DMS79 treated with DMSO at 0.1 percent for 48 hours (cell line): ENCODE data around the gene MAN1A1.
"Not testable (repeated sequence)": the region's sequence is repeated elsewhere in the genome, so short reads cannot be mapped to it uniquely, and the experiment has no call there.

ENCODE experiments used
- DNase-seq: peaks from one replicate; lab custom pipeline; 2025; lab: John Stamatoyannopoulos, UW

MAN1A1 gene

DNA sequence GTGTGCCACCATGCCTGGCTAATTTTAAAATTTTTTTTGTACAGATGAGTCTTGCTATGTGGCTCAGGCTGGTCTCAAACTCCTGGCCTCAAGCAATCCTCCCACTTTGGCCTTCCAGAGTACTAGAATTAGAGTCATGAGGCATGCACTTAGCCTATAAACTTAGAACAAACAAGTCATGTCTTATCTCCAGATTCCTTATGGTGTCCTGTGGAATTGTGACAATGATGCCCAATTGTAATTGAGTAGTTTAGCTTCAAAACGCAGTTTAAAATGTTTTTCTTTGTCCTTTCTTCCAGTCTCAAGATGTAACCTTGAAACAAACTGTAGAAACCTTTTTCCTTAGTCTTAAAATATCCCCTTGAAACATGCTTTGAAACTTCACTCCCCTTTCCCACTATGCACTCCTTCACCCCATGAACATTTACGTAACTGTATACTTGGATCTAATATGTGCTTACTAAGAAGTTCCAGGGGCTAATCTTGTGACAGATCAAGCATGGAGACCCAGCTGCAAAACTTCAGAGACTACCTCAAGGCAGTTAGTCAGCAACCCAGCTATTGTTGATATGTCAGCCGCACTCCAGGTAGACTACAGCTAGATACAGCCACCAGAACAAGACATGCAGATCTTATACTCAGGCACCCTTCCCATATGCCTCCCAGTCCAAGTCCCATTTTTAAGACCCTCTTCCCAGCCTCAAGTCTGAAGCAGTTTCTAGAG is 46.2 kb downstream of the MAN1A1 start:
- DNase-seq, result no peak

DNA sequence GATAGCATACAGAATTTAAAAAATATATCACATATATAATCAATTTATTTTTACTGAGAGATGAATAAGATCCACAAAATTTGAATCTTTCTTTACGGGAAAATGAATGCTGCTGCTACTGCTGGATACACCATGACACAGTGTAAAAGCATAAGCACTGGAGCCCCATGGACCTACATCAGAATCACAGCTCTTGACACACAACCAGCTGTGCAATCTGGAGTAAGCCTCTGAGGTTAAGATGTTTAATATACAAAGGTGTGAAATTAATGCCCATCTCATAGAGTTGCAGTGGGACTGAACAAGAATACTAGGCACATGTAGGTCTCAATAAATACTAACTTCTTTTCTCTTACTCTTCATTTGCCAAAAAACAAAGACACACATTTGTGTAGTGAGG is 48.1 kb downstream of the MAN1A1 start:
- DNase-seq, result no peak

DNA sequence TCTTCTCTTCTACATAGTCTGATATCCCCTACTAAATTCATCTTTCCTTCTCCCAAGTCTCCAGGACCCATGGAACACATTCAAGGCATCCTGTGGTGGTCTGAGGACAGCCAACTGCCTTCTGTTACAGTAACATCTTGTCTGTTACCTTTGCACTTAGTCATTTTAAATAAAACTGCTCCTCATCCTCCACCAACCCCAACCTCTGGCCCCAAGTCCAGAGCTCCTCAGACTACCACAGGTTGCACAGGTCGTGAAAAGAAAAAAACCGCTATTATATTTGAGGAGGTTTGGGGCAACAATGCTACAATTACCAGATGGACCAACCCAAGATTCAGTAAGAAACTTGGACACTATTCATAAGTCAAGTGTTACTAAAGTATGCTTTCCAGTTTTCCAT is 49.9 kb downstream of the MAN1A1 start:
- DNase-seq, result no peak

DNA sequence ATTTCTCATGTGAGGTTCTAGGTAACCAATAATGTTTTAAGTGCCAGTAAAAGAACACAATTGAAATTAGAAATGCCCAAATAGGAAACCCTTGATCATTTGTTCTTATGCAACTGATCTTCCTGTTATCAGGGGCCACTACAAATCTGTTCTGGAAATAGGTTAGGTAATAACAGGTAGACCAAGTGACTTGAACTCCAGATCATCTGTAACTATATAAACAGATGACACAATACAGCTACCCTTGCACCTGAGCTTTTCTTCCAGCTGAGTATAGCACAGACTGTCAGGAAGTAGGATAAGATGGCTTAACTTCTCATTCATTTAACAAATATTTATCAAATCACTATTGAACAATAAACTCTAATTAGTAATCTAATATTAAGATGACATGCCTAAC is 52.5 kb downstream of the MAN1A1 start:
- DNase-seq, result no peak

DNA sequence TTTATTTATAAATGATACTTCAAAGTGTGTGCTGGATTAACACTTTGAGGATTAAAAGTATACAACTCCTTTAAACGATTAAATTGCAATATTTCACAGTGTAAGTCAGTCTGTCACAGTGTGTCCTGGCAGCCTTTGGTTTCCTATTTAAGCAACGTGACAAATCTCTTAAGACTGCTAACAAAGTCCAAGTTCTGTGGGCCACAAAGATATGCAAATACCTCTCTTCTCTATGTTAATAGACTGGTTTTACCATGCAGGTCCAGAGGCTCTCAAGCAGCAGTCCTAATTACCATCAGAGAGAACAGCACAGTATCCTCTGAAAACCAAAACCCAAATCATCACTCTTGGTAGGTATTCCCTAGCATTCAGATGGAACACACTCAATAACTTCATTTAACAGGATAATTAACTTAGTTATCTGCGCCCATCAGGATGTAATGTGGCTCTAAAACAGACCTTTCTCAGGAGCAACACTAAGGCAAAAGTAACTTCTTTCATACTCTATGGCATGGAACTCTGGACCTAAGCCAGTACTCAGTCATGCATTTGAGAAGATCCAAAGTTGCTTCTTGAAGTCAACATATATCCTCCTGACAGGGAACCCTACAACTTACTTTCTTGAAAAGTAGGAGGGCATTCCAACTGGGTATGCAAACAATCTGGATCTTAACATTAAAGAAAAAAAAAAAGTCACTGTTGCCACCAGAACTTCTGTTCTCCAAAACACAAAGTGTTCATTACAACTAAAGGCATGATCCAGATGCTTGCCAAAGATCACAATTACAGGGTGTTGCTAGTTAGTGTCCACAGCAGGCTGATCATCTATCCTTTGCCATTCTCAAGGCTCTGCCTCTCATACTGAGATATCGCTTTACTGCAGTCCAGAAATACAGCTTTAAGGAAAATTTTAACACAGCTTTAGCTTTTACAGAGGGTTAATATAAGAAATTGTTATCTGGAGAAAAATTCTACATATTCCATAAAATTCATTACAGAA is 53.2 kb downstream of the MAN1A1 start:
- no peak for DNase-seq

DNA sequence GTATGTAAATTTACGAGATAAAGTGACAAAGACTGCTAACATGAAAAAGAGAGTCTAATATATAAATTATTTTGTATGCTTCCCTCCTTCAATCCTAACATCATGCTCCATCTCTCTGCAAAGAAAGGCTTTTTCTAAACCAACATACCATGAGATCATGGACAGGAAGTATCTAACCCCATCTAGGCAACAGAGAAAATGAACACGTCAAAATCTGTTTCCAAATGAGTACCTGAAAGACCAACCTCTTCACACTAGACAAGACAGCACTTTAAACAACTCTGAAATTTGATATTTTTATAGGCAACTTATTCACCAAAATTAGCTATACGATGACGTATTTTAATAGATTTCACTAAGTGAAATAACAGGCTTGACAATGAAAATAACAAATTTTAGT is 54.6 kb downstream of the MAN1A1 start:
- no peak for DNase-seq

DNA sequence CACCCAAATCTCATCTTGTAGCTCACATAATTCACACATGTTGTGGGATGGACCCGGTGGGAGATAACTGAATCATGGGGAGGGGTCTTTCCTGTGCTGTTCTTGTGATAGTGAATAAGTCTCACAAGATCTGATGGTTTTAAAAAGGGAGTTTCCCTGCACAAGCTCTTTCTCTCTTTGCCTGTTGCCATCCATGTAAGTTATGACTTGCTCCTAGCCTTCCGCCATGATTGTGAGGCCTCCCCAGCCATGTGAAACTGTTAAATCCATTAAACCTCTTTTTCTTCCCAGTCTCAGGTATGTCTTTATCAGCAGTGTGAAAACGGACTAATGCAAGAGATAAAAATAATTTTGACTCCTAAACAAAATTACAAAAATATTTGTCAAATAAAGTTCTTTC is 58.5 kb downstream of the MAN1A1 start:
- not testable (repeated sequence) for DNase-seq

DNA sequence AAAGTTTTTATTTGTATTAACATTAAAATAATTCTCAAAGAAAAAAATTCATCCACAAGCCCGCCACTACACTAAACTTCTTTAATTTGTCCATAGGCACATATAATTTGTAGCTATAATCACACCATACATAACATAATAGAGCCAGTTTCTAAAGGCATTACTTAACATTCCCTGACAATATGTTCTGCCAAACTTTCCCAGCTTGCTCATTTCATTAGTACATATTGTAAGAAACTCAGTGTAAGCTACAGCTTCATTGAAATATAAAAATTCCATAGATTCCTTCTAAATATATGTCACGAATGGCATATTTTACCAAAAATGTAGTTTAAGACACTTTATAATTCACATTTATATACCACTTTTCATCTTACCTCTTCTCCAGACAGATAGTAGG is 59.3 kb downstream of the MAN1A1 start:
- DNase-seq, result no peak

DNA sequence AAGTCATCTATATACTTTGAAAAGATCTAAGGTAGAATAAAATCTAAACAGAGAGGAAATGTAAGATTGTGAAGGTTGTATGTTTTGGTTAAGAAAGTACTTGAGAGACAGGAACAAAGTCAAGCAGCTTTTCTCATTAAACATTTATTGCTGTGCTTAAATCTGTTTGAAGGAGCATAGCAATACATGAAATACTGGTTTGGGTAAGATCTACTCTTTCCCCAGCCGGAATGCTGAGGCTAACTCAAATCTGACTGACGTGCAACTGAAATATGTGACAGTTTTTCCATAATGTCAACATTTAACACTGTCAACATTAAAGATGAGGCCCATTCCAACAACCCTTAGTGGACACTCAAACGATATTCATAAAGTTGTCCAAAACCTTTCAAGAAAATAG is 59.9 kb downstream of the MAN1A1 start:
- no peak for DNase-seq

DNA sequence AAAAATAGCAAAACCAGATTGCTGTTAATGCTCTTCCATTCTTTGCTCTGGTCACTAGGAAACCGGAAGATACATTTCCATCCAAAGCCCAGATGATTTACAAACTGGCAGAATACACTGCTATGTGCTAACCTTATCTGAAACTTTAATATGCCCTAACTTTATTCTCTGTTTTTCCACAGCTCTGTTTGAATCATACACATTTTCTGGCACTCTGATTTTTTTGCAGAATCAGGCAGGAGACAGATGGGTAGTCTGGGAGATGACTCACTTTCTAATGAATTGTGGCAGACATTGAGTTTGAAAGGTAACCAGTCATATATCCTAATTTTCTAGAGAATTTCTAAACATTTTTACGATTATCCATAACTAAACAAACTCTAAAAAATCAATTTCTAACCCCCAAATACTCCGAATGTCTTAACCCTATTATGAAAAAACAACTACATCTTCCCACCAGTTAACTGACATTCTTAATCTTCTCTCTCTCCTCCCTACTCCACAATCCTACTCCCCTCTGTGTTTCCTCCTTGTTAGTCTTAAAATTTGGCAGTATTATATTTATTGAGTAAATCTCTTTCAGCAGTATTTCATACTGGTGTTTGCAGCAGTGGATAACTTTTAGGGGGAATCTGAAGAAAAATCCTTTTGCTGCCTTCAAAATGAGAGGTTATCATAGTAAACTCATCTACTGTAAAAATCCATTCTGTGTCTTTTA is 63.5 kb downstream of the MAN1A1 start:
- no peak for DNase-seq

DNA sequence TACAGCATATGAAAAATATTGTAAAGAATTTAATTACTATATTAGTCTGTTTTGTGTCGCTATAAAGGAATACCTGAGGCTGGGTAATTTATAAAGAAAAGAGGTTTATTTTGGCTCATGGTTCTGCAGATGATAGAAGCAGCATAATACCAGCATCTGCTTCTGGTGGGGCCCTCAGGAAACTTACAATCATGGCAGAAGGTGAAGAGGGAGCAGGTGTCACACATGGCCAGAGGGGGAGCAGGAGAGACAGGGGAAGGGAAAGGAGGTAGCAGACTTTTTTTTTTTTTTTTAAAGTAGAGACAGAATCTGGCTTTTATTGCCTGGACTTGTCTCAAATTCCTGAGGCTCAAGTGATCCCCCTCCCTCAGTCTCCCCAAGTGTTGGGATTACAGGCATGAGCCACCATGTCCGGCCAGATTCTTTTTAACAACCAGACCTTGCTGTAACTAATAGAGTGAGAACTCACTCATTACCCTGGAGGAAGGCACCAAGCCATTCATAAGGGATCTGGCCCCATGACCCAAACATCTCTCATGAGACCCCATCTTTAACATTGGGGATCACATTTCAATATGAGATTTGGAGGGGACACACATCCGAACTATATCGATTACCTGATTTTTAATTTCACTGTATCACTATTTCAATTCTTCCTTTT is 64.6 kb downstream of the MAN1A1 start:
- no peak for DNase-seq

DNA sequence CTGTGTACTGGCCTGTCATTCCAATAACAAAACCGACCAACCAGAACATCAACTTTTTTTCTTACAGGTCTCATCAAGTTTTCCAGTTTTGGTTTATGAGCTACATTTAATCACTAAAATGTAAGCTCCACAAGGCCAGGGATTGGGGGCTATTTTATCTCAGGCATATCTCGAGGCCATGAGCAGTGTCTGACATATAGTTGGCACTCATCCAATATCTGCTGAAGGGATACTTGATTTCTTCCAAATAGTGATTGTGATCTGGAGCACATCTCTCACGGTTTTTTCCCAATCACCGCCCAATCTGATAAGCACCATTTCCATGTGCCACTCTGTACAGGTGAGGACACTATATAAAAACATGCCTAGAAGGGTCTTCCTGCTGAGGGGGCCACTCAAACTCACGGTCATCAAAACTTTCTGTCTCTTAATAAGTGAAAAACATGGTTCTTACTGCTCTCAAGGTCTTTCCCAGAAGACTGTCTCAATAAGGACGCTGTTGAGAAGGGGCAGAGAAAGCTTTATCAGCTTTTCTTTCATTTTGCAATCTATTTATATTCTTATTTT is 65.5 kb downstream of the MAN1A1 start:
- no peak for DNase-seq

DNA sequence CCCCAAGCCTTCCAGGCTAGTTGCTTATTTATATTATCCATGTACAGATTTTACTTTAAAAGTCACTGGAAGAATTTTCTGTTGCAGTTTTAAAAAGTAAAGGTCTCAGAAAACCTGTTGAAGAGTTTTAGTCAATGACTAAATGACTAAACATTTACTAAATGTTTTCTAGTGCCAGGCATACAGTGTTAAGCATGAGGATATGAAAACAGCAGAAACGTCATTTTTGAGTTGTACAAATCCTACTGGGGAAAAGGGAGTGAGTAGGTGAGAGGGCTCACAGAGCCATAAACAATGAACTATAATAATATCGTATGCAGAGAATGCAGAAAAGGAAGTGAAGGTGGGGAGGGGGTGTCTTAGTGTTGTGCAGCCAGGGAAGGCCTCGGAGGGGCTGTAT is 66.3 kb downstream of the MAN1A1 start:
- DNase-seq, result no peak

DNA sequence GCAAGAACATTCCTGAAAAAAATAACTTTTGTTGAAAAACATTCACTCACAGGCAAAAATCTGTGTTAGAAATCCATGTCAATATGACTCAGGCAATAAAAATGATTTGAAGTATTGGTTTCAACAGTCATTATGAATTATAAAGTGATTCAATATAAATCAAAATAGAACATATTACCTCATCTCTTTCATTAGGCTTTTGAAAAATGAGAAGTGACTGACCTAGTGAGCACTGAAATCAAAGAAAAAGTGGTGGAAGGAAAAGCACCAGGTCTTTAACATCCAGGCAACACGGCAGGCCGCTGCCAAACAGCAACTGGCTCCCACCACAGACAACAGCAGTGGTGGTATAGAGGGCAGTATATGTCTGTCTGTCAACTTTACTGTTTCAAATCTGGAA is 68.9 kb downstream of the MAN1A1 start:
- no peak for DNase-seq

DNA sequence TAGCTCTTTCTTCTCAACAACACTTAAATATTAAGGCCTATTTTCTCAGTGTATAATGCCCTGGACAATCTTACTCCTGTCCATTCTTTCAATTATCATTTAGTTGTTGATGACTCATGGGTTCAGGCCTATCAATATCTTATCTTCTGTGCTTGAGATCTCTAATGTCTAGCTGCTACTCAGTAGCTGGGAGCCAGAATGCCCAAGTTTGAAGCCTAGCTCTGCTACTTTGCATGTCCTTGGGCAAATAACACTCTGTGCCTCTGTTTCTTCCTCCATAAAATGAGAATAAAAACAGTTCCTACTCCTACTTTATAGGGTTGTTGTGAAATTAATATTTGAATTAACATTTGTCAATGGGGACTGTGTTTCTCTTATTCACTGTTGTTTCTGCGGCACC is 69.5 kb downstream of the MAN1A1 start:
- DNase-seq, result no peak

DNA sequence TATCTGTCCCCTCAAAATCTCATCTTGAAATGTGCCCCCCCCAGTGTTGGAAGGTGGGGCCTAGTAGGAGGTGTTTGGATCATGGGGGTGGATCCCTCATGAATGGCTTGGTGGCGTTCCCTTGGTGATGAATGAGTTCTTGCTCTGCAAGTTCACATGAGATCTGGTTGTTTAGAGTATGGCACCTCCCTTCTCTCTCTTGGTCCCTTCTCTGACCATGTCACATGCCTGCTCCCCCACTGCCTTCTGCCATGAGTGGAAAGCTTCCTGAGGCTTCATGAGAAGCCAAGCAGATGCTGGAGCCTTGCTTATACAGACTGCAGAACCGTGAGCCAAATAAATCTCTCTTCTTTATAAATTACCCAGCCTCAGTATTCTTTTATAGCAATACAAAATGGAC is 70.9 kb downstream of the MAN1A1 start:
- no peak for DNase-seq

DNA sequence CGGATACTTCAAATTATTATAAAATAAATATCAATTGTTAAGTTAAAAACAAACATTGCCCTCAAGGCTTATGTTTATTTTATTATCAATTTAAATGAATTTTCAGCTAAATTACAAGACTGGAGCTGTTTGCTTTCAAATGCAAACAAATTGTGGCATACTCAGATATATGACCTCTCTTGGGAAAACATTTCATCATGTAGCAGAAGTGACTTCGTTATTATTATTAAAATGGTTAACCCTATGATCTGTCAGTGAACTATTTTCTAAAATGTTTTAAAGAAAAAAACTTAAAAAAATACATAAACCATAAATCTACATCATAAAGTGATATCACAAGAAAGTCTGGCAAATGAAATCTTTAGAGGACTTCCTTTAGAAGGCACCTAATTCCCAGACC is 72.5 kb downstream of the MAN1A1 start:
- DNase-seq, result no peak

DNA sequence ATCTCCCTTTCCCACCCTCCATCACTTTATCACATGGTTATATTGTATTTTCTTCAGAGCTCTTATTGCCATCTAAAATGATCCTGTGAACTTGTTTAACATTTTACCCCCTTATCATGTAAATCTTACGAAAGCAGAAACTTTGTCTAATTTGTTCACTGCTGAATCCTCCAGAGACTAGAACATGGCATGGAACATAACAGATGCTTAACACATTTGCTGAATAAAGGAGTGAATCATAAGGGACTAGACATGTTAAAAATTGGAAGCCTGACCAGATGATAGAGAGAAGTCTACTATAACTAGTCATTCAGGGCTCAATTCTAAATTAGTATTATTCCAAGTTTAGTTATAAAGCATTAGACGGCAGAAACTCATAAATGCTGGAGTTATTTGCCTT is 73.3 kb downstream of the MAN1A1 start:
- no peak for DNase-seq

DNA sequence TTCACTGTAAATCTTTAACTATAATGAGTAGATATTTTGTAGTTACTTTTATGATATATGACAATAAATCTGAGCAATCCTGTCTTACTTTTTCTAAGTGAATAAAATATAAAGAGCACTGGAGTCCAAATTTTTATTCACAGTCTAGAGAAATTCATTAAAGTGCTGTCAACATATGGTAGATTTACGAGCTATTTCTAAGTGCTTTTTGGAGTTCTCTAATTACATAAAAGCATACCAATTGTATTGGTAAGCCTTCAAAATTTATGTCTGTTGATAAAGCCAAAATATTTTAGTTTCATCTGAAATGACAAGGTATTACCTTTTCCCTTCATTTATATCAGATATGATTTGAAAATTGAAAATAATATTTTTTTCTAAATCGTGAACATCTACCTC is 75.4 kb downstream of the MAN1A1 start:
- DNase-seq, result no peak

DNA sequence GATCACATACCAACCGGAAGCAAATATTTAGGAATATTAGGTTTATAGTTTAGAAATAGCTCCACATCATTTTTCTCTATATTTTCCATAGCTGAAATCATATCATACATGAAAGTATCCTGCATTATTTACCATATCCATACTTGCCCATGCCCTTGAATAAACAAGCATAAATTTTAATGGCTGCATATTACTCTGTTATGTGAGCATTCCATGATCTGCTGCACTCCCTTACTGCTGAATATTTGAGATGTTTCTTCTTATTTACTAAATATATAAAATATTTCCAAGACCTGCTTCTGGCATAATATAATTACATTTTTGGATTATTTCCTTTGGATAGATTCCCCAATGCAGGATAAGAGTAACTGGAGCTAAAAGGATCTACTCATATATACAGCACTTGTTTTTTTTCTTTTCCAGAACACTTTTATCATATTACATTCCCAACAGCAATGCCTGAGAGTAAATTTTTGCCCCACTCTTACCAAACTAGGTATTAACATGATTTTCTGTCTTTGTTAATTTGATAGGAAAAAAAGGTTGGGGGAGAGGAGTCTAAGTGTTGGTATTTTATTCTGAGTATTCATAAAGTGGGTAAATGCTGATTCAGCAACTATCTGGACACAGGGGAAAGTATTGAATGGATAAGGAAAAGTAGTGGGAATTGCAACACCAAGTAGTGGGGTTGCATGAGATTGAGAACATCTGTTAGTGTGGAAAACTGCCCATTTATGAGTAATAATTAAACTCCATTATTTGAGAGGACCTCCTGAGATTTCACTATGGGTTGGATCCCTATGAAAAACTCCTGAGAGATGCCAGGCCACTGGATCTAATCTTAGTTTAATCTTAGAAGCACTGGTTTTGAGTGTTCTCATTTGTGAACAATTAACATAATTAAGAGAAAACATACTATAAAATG is 76.0 kb downstream of the MAN1A1 start:
- DNase-seq, result no peak

DNA sequence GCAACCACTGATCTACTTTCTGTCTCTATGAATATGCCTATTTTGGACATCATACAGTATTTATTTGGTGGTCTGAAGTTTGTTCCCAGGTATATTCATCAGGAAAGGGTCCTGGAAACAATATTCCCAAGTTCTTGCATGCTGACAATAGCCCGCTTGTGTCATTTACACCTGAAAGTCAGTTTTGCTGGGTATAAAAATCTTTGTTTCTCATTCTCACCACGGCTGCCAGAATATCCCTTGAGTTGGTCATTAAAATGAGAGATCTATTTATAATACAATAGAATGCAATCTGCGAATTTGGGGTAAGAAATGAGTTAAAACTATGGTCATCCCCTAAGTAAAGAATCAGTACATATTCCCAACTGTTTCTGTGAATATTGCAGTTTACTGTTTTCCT is 79.0 kb downstream of the MAN1A1 start:
- no peak for DNase-seq
